G401 (cell line): Measurements from ENCODE around the gene MYO18A. TPM values are rescaled to one million over a fixed set of nuclear protein-coding genes. Genes with fewer than 3 reads are reported as not detected.
"Not testable (repeated sequence)": the region's sequence is repeated elsewhere in the genome, so short reads cannot be mapped to it uniquely, and the experiment has no call there.

ENCODE experiments used
- DNase-seq: peaks from one replicate; pipeline ENCODE4 v3.0.0-alpha.2; 2015; ENCODE audit warnings: low spot score
- in situ Hi-C: cut with HindIII; loops from 2 replicates; pipeline ENCODE4 v1.10.0; 2016; ENCODE audit warnings: low sequenced_read_pairs, mixed read lengths
- total RNA-seq: library from RNA; depleted of rRNA; stranded (reverse); fragments of >200 nt; shearing (Covaris generic); gene quantifications from 2 replicates; pipeline ENCODE4 v1.2.3, GENCODE V29; 2014

The MYO18A gene
- total RNA-seq, 1 experiment from 2014 or later: 42.1 TPM

DNA sequence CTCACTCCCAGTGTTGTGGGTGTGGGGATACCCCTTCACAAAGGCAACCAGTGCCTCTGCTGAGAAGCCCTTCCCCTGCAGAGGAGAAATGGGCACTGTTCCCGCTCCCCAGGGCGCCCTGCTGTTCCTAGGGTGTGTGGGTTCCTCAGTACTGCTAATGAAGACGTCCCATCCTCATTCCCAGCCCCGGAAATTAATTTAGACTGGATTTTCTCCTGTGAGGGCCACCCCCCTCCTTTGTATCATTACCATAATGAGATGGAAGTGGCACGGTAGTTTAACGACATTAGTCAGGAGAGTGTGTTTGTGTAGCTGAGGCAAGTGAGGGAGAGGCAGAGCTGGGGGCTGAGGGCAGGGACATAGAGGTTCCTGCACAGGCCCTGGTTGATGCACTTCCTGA is 84.1 kb downstream of the MYO18A start:
- in situ Hi-C loops: no loop called here
- DNase-seq: no peak

DNA sequence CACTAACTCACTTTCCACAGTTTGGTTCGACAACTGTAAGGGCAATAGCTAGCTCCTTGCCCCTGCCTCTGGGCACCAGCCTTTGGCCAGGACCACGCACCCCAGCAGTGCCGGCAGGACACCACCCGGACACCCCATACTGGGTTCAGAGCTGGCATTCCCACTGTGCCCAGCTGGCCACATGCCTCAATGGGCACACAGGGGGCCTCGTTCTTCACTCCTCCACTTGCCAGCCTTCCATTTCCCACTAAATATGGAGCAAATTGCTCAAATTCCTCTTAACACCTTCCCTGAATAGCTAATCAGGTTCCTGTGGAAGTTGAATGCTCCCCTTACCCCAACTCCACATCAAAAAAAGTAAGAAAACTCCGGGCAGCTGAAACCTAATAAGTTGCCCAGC is 84.8 kb downstream of the MYO18A start:
- in situ Hi-C loops: no loop called here
- no peak for DNase-seq

DNA sequence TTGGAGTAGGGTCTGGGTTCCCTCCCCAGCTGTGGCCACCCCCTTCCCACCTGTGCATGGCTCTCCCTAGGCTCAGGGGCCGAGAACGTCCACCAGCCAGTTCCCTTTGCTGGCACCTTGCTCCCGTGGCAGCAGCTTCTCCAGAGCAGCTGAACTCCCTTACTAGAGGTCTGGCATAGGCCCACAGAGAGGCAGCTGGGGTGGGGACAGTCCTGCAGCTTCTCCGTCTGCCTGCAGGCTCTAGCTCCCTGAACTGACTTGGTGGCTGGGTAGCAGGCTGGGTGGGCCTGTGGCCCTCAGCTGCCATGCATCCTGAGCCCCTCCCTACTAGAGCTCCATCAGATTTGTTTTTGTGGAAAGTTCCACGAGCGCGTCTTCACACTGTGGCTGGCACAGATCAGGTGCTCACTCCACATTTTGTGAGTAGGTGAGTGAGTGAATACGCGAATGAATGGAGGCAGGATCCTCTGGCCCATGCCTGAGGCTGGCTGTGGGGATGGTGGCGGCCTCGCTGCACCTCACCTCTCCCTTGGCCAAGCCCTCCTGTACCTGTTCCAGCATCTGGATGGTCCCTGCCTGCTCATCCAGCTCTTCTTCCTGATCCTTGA is 86.0 kb downstream of the MYO18A start:
- in situ Hi-C loops: no loop called here
- peak; percentile 84 for DNase-seq

DNA sequence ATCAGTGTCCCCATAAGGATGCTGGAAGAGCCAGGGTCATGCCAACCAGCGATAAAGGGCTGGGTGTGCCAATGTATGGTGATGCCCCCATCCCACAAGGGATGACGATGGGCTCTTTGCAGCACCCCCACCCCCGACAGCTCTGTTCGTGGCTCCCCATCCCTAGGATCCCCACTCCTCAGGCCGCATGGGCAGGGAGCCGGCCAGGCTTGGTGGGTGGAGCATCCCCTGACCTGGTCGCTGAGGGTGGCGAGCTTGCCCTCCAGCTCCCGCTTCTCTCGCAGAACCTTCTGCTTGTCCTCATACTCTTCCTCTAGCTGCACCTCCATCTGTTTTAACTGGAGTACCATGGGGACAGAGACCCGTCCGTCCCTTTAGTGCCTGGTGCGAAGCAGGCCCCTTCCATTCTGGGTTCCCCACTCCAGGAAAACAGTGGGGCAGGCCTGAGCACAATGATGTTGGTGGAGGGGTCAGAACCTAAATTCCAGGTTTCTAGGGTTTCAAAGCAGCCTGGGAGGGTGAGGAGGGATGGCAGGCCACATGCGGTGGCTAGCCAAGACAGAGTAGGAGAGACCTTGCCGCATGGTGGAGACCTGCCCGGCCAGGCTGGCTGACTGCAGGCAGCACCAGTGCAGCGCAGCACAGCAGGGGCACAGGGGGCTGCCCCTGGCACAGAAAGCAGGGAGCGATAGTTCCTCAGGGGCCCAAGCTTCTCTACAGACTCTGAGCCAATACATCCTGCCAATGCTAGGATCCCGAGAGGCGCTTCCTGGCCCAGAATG is 86.9 kb downstream of the MYO18A start:
- no peak for DNase-seq
- in situ Hi-C loops: no loop called here

DNA sequence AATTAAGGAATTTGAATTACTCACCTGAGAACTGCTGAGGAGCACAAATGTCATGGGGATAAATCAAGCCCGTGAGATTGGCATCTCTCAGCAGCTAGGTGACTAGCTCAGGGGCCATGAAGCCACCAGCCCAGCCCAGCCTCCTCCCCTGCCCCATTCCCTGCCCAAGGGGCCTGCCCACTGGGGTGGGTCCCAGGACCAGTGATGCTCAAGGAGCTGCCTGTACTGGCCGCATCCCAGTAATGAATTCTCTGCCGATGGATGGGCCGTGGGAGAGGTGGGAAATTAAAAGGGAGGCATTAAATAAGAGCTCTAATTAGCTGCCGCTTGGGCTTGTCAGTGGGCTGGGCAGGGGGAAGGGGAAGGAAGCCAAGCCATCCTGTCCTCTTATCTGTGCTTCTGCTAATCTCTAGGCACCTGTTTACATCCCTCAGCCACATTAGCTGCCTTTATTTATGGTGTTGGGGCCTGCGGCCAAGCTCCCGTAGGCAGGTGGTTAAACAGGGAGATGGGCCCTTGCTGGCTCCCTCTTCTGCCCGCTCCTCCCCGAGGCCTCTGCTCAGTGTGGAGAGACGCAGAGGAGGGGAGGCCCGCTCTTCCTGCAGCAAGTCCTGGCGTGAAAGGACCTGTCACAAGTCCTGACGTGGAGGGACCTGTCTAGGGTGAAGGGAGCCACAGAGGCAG is 88.5 kb downstream of the MYO18A start:
- DNase-seq: peak; percentile 69
- in situ Hi-C loops: no loop called here

DNA sequence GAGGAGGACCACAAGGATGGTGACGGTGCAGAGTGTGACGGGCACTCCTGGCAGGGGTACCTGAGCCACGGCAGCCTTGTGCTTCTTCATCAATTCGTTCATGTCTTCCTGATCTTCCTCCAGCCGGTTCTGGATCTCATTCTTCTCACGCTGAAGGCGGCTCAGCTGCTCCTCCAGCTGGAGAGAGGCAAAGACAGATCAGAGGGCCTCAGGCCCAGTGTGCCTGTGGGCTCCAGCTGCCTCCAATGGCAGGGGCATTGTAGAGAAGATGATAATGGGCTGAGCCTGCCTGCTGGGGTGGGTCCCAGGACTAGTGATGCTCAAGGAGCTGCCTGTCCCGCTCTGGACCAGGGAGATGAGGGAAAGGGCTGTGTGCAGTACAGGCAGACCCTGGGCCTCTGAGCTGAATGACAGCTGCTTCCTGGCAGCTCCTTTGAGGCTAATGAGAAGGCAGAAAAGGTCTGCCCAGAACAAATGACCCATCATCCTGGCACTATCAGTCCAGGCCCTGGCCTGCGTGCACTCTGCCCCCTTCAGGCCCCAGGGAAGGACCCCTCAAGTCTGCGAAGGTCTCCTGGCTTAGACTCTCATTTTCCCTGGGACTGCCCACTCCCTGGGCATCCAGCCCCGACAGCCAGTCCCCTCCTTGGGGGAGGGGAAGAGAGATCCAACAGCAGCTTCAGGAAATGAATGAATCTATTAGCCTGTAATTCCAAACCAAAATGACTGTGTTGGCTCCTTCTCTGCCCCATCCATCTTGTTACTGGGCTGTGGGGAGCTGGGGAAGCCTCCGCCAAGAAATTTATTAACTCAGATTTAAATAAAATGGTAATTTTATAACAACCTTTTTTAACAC is 89.2 kb downstream of the MYO18A start:
- in situ Hi-C loops: no loop called here
- no peak for DNase-seq

DNA sequence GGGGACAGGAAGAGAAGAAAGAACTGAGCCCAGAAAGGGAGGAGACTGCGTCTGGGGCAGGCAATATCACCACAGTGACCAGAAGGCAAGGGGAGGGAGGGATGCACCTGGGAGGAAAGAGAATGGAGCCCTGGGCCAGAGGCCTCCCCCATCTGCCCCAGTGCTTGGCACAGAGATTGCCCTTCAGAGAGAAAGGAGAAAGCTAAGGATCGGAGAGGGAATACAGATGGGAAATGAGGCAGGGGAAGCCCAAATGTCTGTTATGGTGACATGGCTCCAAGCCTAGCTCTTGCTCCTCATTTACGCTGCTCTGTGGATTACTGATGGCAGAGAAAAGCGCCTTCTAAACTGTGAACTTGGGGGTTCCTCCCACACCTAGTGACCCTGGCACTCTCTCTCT is 90.1 kb downstream of the MYO18A start:
- in situ Hi-C loops: no loop called here
- no peak for DNase-seq

DNA sequence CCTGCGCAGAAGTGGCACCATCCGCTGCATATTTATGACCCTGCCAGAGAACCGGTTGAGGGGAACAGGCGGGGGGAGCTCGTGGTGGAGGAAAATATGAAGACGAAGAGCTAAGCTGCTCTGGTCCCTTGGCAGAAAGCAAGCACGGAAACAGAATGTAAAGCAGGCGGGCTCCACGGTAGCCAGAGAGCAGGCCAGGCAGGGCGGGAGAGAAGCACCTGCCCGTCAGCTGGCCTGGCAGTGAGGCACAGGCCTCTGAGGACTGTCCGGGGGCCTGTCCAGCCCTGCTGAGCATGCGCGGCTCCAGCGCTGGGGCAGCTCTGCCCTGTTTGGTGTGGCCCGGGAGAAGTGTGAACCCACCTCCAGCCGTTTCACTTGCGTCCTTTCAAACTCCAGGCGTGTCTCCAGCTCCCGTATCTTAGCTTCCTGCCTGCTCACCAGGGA is 90.6 kb downstream of the MYO18A start:
- peak; percentile 95 for DNase-seq
- in situ Hi-C loops: loop anchor here (10.0 kb wide), 1 partner anchor 65 kb away; no protein-coding TSS in a partner anchor

DNA sequence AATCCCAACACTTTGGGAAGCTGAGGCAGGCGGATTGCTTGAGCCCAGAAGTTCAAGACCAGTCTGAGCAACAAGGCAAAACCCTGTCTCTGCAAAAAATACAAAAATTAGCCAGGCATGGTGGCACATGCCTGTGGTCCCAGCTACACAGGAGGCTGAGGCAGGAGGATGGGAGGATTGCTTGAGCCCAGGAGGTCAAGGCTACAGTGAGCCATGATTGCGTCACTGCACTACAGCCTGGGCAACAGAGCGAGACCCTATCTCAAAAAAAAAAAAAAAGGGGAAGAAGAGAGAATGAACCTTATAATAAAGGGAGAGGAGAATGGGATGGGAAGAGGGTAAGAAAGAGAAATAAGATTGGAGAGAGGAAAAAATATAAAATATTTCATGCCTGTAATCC is 91.4 kb downstream of the MYO18A start:
- in situ Hi-C loops: loop anchor here (10.0 kb wide), 1 partner anchor 64 kb away; no protein-coding TSS in a partner anchor
- not testable (repeated sequence) for DNase-seq

DNA sequence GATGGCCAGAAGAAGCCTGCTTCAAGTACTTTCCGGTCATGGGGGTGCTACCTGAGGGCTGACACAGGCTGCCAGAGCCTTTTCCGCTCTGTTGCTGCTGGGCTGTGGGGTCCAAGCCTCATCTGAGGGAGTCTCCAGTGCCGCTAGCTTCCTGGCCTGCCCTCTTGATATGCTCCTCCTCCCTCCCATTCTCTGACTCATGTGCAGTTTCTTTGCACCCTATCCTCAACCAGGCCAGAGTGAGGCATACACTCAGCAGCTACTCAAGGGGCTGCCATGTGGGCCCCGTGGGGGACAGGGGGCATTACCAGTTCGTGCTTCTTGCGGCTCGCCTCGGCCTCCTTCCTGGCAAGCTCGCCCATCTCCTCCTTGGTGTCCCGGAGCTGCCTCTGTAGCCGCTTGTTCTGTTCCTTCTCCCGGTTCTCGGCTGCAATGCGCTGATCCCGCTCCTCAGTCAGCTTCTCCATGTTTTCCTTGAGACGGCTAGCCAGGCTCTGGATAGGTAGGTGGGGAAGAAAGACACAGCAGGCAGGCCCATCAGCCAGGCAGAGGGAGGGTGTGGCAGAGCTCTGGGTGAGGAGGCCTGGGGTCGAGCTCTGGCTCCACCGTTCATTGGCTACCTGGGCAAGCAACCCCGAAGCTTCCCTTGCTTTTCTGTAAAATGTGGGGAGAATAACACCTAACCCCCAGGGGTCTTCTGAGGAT is 93.4 kb downstream of the MYO18A start:
- no peak for DNase-seq
- in situ Hi-C loops: loop anchor here (10.0 kb wide), 1 partner anchor 62 kb away; no protein-coding TSS in a partner anchor

DNA sequence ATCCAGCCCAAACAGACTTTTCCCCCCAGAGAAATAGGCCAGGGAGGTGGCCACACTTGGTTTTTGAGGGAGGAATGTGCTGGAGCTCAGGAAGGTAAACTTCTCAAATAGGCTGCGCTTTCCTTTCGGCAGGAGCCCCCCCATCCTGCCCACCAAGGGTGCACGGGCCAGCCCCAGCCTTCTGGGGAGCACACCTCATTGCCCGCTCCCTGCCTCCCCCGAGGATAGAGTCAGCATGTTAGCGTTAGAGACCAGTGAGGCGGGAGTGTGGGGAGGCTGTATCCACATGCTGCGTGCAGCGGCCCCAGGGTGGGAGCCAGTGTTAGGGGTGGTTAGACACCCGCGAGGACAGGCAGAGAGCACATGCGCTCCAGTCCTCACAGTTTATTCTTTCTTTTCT is 95.0 kb downstream of the MYO18A start:
- DNase-seq: no peak
- in situ Hi-C loops: loop anchor here (10.0 kb wide), 1 partner anchor 60 kb away; no protein-coding TSS in a partner anchor

DNA sequence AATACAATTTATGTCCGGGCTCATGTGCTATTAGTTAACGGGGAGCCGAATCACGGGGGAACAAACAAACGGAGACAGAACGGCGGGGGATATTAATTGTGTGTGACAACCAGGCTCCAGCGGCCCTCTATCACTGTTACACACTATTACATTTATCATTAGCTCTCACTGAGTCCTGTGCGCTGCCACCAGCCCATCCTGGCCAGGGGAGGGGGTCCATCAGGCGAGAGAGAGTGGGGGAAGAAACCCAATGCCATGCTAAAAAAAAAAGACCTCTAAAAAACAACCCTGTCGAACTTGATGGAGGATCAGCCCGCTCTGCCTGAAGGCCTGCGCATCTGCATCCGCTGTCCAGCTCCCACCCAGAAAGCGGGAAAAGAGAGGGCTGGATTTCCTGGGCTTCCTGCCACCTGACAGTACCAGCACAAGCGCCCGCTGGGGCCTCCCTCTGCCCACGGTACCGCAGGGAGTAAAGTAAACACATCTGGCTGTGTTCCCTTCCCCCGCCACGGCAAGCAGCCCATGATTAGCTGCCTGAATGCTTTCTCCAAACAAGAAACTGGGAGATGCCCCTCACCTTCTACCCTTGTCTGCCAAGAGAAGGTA is 95.6 kb downstream of the MYO18A start:
- DNase-seq: no peak
- in situ Hi-C loops: loop anchor here (10.0 kb wide), 1 partner anchor 60 kb away; no protein-coding TSS in a partner anchor

DNA sequence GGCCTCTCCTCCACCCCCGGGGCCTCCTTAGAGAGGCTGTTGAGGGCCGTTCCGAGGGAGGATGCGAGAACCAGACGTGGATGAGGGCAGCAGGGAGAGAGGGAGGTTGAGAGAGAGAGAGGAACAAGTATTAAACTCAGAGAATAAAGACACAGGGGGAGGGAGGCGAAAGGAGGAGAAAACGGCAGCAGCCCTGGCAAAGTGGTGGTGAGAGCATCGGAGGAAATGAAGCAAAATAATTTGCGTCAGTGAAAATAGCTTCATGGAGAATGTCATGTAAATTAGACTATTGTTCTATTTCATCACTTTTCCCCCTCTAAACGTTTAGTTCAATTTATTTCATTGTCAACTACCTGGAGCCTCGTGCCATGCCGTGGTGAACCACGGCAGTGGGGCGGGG is 99.2 kb downstream of the MYO18A start:
- no peak for DNase-seq
- in situ Hi-C loops: loop anchor here (10.0 kb wide), 1 partner anchor 56 kb away; no protein-coding TSS in a partner anchor

DNA sequence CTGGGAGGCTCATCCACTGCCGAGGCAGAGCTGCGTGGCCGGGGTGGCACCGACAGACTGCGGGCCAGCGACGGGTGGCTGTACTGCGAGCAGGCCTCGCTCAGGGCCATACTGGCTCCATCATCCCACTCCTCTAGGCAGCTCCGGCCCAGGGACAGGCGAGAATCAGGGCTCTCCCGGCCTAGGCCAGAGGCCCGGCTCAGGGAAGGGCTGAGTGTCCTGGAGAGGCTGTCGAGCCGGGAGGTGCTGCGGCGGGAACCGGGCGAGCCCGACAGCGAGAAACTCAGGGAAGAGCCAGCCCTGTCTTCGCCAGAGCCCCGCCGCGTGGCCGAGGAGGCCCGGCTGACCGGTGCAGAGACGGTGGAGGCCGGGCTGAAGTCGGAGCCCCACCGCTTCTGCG is 99.9 kb downstream of the MYO18A start:
- no peak for DNase-seq
- in situ Hi-C loops: loop anchor here (10.0 kb wide), 1 partner anchor 56 kb away; no protein-coding TSS in a partner anchor

DNA sequence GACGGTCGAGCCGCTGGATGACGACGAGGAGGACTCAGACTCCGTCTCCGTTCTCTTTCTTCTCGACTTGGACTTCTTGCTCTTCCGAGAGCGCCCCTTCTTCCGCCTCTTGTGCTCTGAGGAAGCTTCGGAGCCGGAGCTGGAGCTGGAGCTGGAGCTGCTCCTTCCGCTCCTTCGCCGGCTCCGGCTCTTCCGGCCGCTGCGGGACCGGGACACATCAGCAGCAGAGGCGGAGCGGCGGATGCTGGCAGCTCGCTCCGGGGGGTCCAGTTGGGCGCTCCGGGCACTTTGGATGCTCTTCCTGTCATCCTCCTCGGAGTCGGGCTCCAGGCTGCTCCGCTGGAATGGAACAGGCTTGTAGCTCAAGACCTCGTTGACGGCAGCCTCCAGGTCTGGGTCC is 100.3 kb downstream of the MYO18A start:
- no peak for DNase-seq
- in situ Hi-C loops: loop anchor here (10.0 kb wide), 1 partner anchor 55 kb away; no protein-coding TSS in a partner anchor

DNA sequence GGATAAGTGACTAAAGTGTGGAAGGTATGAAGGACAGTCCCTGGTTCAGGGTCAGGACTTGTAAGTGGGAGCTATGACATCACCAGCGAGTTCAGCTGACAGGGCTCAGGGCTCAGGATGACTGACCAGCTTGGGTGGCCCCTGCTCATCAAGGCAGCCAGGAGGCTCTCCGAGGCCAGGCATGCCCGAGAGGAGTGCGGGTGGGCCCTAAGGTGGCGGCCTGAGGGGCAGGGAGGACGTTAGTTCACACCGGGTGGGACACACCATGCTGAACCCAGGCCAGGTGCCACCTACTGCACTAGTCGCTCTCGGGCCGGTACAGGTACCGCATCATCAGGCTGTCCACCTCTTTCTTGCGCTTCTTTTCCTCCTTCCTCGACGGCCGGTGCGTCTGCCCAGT is 100.8 kb downstream of the MYO18A start:
- no peak for DNase-seq
- in situ Hi-C loops: no loop called here

DNA sequence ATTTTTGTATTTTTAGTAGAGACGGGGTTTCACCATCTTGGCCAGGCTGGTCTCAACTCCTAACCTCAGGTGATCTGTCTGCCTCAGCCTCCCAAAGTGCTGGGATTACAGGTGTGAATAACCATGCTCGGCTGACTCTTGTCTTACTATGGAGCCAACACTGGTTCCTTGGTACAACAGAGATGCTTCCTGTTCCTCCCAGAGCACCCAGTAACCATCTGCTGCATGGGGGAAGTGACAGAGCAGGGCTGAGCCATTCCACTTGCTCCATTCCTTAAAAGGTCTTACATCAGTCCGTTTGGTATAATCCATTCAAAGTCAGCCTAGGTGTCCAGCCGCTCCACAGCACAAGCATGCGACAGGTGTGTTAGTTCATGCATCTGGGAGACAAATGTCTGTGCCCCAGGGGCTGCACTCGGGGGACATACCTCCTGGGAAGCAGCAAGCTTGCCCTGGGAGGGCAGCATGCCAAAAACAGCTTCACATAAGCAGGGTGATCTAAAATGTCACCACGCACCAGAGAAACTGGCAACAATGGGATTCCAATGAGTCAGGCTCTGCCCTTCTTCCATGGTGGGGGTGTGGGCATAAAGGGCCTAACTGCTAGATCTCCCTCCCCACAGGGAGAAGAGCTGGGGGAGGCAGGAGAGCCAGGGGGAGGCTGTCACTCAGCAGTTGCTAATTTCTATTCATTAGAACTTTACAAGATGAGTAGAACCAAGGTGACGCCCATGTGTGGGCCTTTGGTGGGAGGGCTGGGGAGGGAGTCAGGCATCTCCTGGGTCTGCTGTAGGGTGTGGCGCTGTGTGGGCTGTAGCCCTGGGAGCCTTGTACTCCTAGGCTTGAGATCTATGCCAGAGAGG is 101.8 kb downstream of the MYO18A start:
- in situ Hi-C loops: no loop called here
- no peak for DNase-seq
